Common myeloid progenitor, CD34-positive (primary cell): ENCODE data around the gene AKIP1.

ENCODE experiments used
- CTCF ChIA-PET: fragments of 350-600 bp; sonication (Branson Sonifier 250); formaldehyde crosslinking; loops from one replicate; lab custom pipeline; 2021; ENCODE audit warnings: antibody characterized with exemption; lab: Charles Lee
- POLR2A ChIA-PET: fragments of 350-600 bp; sonication (Branson Sonifier 250); formaldehyde crosslinking; loops from one replicate; lab custom pipeline; 2021; ENCODE audit warnings: antibody characterized with exemption; lab: Charles Lee
- DNase-seq, 3 donors: peaks; one replicate each; pipeline versions ENCODE4 v3.0.0 to v3.0.0-alpha.2; 2013
- H3K27ac ChIP-seq, 2 experiments: 1 replicate in 1 of 2; 2 replicates in 1 of 2; pipeline ENCODE4 v1.7.0; 2013; ENCODE audit warnings: inconsistent platforms in 2 of 2, low read length in 2 of 2, mild to moderate bottlenecking in 2 of 2, low read depth in 1 of 2, moderate library complexity in 1 of 2; ENCODE audit not compliant: severe bottlenecking in 2 of 2, insufficient read depth in 1 of 2, poor library complexity in 1 of 2
- H3K27me3 ChIP-seq, 5 experiments: replicated peaks in 2 of 5; 1 replicate in 3 of 5; 2 replicates in 2 of 5; pipeline versions ENCODE4 v1.6.1 to v1.7.0; 2013; ENCODE audit warnings: low read length in 4 of 5, mild to moderate bottlenecking in 2 of 5, moderate library complexity in 2 of 5, inconsistent platforms in 1 of 5; ENCODE audit not compliant: insufficient read depth in 5 of 5, control insufficient read depth in 4 of 5
- H3K36me3 ChIP-seq, 4 experiments: 1 replicate in 2 of 4; 2 replicates in 2 of 4; pipeline versions ENCODE4 v1.6.1 to v1.7.0; 2013; ENCODE audit warnings: low read length in 3 of 4, control low read depth in 1 of 4, mild to moderate bottlenecking in 1 of 4; ENCODE audit not compliant: control insufficient read depth in 4 of 4, insufficient read depth in 4 of 4
- H3K4me1 ChIP-seq, 4 experiments: 1 replicate in 3 of 4; 2 replicates in 1 of 4; pipeline versions ENCODE4 v1.6.1 to v1.7.1; 2013; ENCODE audit warnings: low read length in 3 of 4, mild to moderate bottlenecking in 3 of 4, control low read depth in 1 of 4, inconsistent platforms in 1 of 4, moderate library complexity in 1 of 4; ENCODE audit not compliant: control insufficient read depth in 4 of 4, insufficient read depth in 4 of 4; ENCODE audit errors: control extremely low read depth in 1 of 4
- H3K4me3 ChIP-seq, 7 experiments: 1 replicate in 4 of 7; 2 replicates in 3 of 7; pipeline versions ENCODE4 v1.5.1 to v1.7.0; 2013; ENCODE audit warnings: mild to moderate bottlenecking in 7 of 7, low read length in 6 of 7, moderate library complexity in 6 of 7, inconsistent platforms in 2 of 7, low read depth in 2 of 7, control low read depth in 1 of 7; ENCODE audit not compliant: insufficient read depth in 4 of 7, control insufficient read depth in 1 of 7; ENCODE audit errors: extremely low read depth in 1 of 7
- H3K9me3 ChIP-seq, 5 experiments: 1 replicate in 4 of 5; 2 replicates in 1 of 5; pipeline versions ENCODE4 v1.6.1 to v1.7.1; 2013; ENCODE audit warnings: low read length in 4 of 5, mild to moderate bottlenecking in 2 of 5, inconsistent platforms in 1 of 5, low read depth in 1 of 5, moderate library complexity in 1 of 5; ENCODE audit not compliant: control insufficient read depth in 4 of 5, insufficient read depth in 2 of 5; ENCODE audit errors: control extremely low read depth in 1 of 5
- WGBS: methylation state at CpG from one replicate; pipeline ENCODE4 v1.1.5; 2013; ENCODE audit not compliant: insufficient coverage; 5-methylcytosine and 5-hydroxymethylcytosine counted together

Gene AKIP1

GRCh38 chr11:8914661-8915018, 3.7 kb downstream of the AKIP1 start:
- DNase-seq, result no peak
- WGBS, result 90% methylated on average over 2 of the region's 4 CpGs
- Histone ChIP-seq H3K4me1 (peaks cover 15 to 32% (median 26%) of the 10 kb centered on the region in 4 experiments), H3K27ac (no peak overlapping the region), H3K36me3 (peaks cover 5 to 37% (median 28%) of the 10 kb centered on the region in 4 experiments), H3K9me3 (no peaks in the 10 kb centered on the region), H3K27me3 (peaks cover 0 to 4% (median 0%) of the 10 kb centered on the region in 5 experiments), H3K4me3 (peak overlapping the region in 2 of 7 experiments; percentile 43 to 56)
- CTCF ChIA-PET, result interaction anchor here (0.9 to 6.3 kb wide), 21 partner anchors 9 to 228 kb away, joined by 3 to 68 read pairs (median 5); partner anchors contain the start of gene ASCL3
- POLR2A ChIA-PET, result no interaction called here

- H3K27ac ChIP-seq, result no peak overlapping the region
- no peak overlapping the region for H3K4me3 ChIP-seq
- peaks cover 5 to 62% (median 52%) of the 10 kb centered on the region in 4 experiments for H3K36me3 ChIP-seq
- no peaks in the 10 kb centered on the region for H3K9me3 ChIP-seq
- ChIA-PET CTCF (interaction anchor here (1.3 to 1.8 kb wide), 2 partner anchors 40 to 42 kb away, joined by 4 to 6 read pairs; no protein-coding TSS in a partner anchor), POLR2A (no interaction called here)
- DNase-seq, result no peak
- WGBS, result 81% methylated on average over 4 of the region's 5 CpGs
- peaks cover 7 to 21% (median 16%) of the 10 kb centered on the region in 4 experiments for H3K4me1 ChIP-seq
- H3K27me3 ChIP-seq, result no peaks in the 10 kb centered on the region
Measured at GRCh38 chr11:8917157-8917825, 6.3 kb downstream of the AKIP1 start.

- H3K27me3 ChIP-seq, result no peaks in the 10 kb centered on the region
- CTCF ChIA-PET, result interaction anchor here (0.6 to 1.9 kb wide), 2 partner anchors 11 to 12 kb away, joined by 3 to 7 read pairs; partner anchors contain the start of gene AKIP1
- no peak overlapping the region for H3K4me3 ChIP-seq
- no peaks in the 10 kb centered on the region for H3K9me3 ChIP-seq
- H3K27ac ChIP-seq, result no peak overlapping the region
- WGBS, result 100% methylated on average over 4 of the region's 5 CpGs
- POLR2A ChIA-PET, result no interaction called here
- H3K36me3 ChIP-seq, result peaks cover 4 to 57% (median 44%) of the 10 kb centered on the region in 4 experiments
- no peaks in the 10 kb centered on the region for H3K4me1 ChIP-seq
- DNase-seq, result no peak
Measured at GRCh38 chr11:8922691-8923090, 11.7 kb downstream of the AKIP1 start.

GRCh38 chr11:8925711-8926110, 14.7 kb downstream of the AKIP1 start:
- POLR2A ChIA-PET, result no interaction called here

GRCh38 chr11:8926236-8926635, 15.2 kb downstream of the AKIP1 start:
- DNase-seq, result no peak
- no peaks in the 10 kb centered on the region for H3K9me3 ChIP-seq
- WGBS, result 100% methylated on average over 5 of the region's 5 CpGs
- peaks cover 0 to 25% (median 17%) of the 10 kb centered on the region in 4 experiments for H3K36me3 ChIP-seq
- H3K27ac ChIP-seq, result no peak overlapping the region
- H3K4me3 ChIP-seq, result no peak overlapping the region
- POLR2A ChIA-PET, result no interaction called here
- H3K4me1 ChIP-seq, result peaks cover 0 to 5% (median 0%) of the 10 kb centered on the region in 4 experiments
- CTCF ChIA-PET, result interaction anchor here (1.0 kb wide), 2 partner anchors 12 to 33 kb away, joined by 3 to 5 read pairs; no protein-coding TSS in a partner anchor
- H3K27me3 ChIP-seq, result no peaks in the 10 kb centered on the region

More at GRCh38 chr11:8925711-8926110, 14.7 kb downstream of the AKIP1 start:
- CTCF ChIA-PET, result interaction anchor here (1.0 kb wide), 2 partner anchors 11 to 34 kb away, joined by 3 to 5 read pairs; no protein-coding TSS in a partner anchor
- Histone ChIP-seq H3K9me3 (no peaks in the 10 kb centered on the region), H3K36me3 (peaks cover 0 to 29% (median 22%) of the 10 kb centered on the region in 4 experiments), H3K4me1 (peaks cover 0 to 4% (median 0%) of the 10 kb centered on the region in 4 experiments), H3K4me3 (no peak overlapping the region), H3K27ac (no peak overlapping the region), H3K27me3 (no peaks in the 10 kb centered on the region)
- 96% methylated on average over 5 of the region's 5 CpGs for WGBS
- no peak for DNase-seq

- 93% methylated on average over 3 of the region's 5 CpGs for WGBS
Measured at GRCh38 chr11:8927233-8927632, 16.2 kb downstream of the AKIP1 start.

GRCh38 chr11:8928205-8928604, 17.2 kb downstream of the AKIP1 start:
- POLR2A ChIA-PET, result no interaction called here
- Histone ChIP-seq H3K36me3 (peaks cover 0 to 6% (median 5%) of the 10 kb centered on the region in 4 experiments), H3K4me1 (peaks cover 0 to 5% (median 0%) of the 10 kb centered on the region in 4 experiments), H3K27ac (no peak overlapping the region), H3K27me3 (no peaks in the 10 kb centered on the region), H3K4me3 (no peak overlapping the region), H3K9me3 (no peaks in the 10 kb centered on the region)
- CTCF ChIA-PET, result no interaction called here
- 100% methylated on average over 4 of the region's 4 CpGs for WGBS
- DNase-seq, result no peak

More at GRCh38 chr11:8927233-8927632, 16.2 kb downstream of the AKIP1 start:
- Histone ChIP-seq H3K27ac (no peak overlapping the region), H3K4me1 (peaks cover 0 to 5% (median 0%) of the 10 kb centered on the region in 4 experiments), H3K27me3 (no peaks in the 10 kb centered on the region), H3K9me3 (no peaks in the 10 kb centered on the region), H3K36me3 (peaks cover 0 to 15% (median 8%) of the 10 kb centered on the region in 4 experiments), H3K4me3 (no peak overlapping the region)
- ChIA-PET POLR2A (no interaction called here), CTCF (no interaction called here)
- DNase-seq, result no peak
